Neural cell (in vitro differentiated cells): ENCODE results near the gene PHETA2.

ENCODE experiments used
- EP300 ChIP-seq: fragments of 450-650 bp; conservative IDR thresholded peaks from 2 replicates; pipeline ENCODE4 v1.6.1; 2014; ENCODE audit warnings: antibody characterized with exemption, mild to moderate bottlenecking, moderate library complexity; ENCODE audit not compliant: poor library complexity, severe bottlenecking
- EZH2 ChIP-seq: fragments of 200-600, 300-800 bp; shearing (Covaris generic), sonication (generic); IDR thresholded peaks from 2 replicates; pipeline ENCODE4 v1.6.1; 2014; ENCODE audit warnings: antibody characterized with exemption, low read length, borderline replicate concordance, mild to moderate bottlenecking; ENCODE audit not compliant: insufficient read depth, poor library complexity, severe bottlenecking
- MXI1 ChIP-seq: fragments of 450-650 bp; conservative IDR thresholded peaks from 2 replicates; pipeline ENCODE4 v1.6.1; 2014; ENCODE audit warnings: antibody characterized with exemption, mild to moderate bottlenecking; ENCODE audit not compliant: poor library complexity, severe bottlenecking
- POLR2AphosphoS5 ChIP-seq: IDR thresholded peaks from 2 replicates; pipeline ENCODE4 v1.6.1; 2012
- TAF1 ChIP-seq: IDR thresholded peaks from 2 replicates; pipeline ENCODE4 v1.6.1; 2012; ENCODE audit warnings: low read depth
- TF ChIP-seq, protein P1 (sequence below): fragments of 450-650 bp; IDR thresholded peaks from 2 replicates; pipeline ENCODE4 v1.5.1; 2014; ENCODE audit warnings: antibody characterized with exemption, mild to moderate bottlenecking, moderate library complexity; ENCODE audit not compliant: poor library complexity, severe bottlenecking

DNA sequence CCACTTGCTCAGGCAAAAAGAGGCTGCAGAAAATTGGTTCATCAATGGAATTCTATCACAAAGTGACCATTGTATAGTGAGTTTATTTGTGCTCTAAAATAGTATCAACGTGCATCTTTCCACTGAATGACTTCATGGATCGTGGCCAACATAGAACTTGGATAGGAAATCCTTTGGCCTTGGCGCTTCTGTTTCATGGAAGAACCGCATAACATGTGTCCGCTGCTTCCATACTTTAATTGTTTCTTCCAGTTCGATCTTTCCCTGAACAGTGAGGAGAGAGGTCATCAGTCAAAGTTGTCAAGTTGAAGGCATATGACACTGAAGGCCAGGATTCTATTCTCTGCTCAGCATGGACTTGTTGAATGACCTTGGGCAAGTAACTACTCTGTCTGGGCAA, 12.0 kb downstream of the PHETA2 start:
- TF ChIP-seq, protein P1, sequence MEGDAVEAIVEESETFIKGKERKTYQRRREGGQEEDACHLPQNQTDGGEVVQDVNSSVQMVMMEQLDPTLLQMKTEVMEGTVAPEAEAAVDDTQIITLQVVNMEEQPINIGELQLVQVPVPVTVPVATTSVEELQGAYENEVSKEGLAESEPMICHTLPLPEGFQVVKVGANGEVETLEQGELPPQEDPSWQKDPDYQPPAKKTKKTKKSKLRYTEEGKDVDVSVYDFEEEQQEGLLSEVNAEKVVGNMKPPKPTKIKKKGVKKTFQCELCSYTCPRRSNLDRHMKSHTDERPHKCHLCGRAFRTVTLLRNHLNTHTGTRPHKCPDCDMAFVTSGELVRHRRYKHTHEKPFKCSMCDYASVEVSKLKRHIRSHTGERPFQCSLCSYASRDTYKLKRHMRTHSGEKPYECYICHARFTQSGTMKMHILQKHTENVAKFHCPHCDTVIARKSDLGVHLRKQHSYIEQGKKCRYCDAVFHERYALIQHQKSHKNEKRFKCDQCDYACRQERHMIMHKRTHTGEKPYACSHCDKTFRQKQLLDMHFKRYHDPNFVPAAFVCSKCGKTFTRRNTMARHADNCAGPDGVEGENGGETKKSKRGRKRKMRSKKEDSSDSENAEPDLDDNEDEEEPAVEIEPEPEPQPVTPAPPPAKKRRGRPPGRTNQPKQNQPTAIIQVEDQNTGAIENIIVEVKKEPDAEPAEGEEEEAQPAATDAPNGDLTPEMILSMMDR: no peak
- TF ChIP-seq TAF1: no peak
- TF ChIP-seq EZH2: no peak
- no peak for TF ChIP-seq EP300
- TF ChIP-seq POLR2AphosphoS5: no peak
- TF ChIP-seq MXI1: no peak
